GM23338 (cell line): ENCODE measurements around the gene SLC5A5.

Experiments used
- EZH2 ChIP-seq: fragments of 200-600 bp; sonication (generic); IDR thresholded peaks from one replicate; pipeline ENCODE4 v1.8.0; 2017; ENCODE audit warnings: antibody characterized with exemption, mild to moderate bottlenecking, low read depth; ENCODE audit not compliant: unreplicated experiment
- JUNB ChIP-seq: IDR thresholded peaks from one replicate; pipeline ENCODE4 v1.6.1; 2016; ENCODE audit warnings: antibody characterized with exemption; ENCODE audit not compliant: unreplicated experiment
- NANOG ChIP-seq: IDR thresholded peaks from 2 replicates; pipeline ENCODE4 v1.6.1; 2016; ENCODE audit warnings: antibody characterized with exemption, borderline replicate concordance
- POLR2AphosphoS5 ChIP-seq: IDR thresholded peaks from 2 replicates; pipeline ENCODE4 v1.6.1; 2016; ENCODE audit warnings: antibody characterized with exemption, low read depth
- ZNF114 ChIP-seq: fragments of 250-450 bp; sonication (Bioruptor Pico); IDR thresholded peaks from 2 replicates; pipeline ENCODE4 v1.5.0; 2020; ENCODE audit warnings: mild to moderate bottlenecking, moderate library complexity
- TF ChIP-seq, protein P1 (sequence below), 2 experiments: fragments of 200-600 bp in 1 of 2; sonication (generic) in 1 of 2; conservative IDR thresholded peaks; 2 replicates each; pipeline versions ENCODE4 v1.5.1 to v1.6.1; 2016 to 2017; ENCODE audit warnings: antibody characterized with exemption in 2 of 2, low read depth in 2 of 2, mild to moderate bottlenecking in 2 of 2, moderate library complexity in 1 of 2
- TF ChIP-seq, protein P2 (sequence below): IDR thresholded peaks from one replicate; pipeline ENCODE4 v1.6.1; 2018; ENCODE audit warnings: antibody characterized with exemption; ENCODE audit not compliant: unreplicated experiment
- TF ChIP-seq, protein P3 (sequence below): IDR thresholded peaks from 2 replicates; pipeline ENCODE4 v1.6.1; 2016; ENCODE audit warnings: antibody characterized with exemption

DNA sequence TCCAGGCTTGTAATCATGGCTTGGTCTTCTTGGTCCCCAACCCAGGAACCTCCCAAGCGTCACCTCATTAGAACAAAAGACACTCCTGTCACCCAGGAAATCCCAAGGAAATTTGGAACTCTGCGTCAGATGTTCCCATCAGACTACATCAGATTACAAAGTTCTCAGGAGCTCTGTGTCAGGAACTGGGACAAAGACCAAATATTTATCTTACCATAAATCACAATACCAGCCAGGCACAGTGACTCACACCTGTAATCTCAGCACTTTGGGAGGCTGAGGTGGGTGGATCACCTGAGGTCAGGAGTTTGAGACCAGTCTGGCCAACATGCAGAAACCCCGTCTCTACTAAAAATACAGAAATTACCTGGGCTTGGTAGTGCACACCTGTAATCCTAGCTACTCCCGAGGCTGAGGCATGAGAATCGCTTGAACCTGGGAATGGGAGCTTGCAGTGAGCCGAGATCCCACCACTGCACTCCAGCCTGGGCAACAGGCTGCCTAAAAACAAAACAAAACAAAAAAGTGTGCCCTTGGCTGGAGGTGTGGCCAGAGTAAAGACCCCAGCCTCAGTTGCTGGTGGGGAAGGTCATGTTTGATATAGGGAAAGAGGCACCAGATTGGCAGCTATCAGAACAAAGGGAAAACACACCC is 44.3 kb downstream of the SLC5A5 start:
- TF ChIP-seq, protein P1, sequence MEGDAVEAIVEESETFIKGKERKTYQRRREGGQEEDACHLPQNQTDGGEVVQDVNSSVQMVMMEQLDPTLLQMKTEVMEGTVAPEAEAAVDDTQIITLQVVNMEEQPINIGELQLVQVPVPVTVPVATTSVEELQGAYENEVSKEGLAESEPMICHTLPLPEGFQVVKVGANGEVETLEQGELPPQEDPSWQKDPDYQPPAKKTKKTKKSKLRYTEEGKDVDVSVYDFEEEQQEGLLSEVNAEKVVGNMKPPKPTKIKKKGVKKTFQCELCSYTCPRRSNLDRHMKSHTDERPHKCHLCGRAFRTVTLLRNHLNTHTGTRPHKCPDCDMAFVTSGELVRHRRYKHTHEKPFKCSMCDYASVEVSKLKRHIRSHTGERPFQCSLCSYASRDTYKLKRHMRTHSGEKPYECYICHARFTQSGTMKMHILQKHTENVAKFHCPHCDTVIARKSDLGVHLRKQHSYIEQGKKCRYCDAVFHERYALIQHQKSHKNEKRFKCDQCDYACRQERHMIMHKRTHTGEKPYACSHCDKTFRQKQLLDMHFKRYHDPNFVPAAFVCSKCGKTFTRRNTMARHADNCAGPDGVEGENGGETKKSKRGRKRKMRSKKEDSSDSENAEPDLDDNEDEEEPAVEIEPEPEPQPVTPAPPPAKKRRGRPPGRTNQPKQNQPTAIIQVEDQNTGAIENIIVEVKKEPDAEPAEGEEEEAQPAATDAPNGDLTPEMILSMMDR (conservative IDR thresholded peaks at IDR 0.05; ENCODE audit: low read depth in 2 of 2): no peak
- TF ChIP-seq ZNF114 (CRISPR knock-in tag): no peak
- TF ChIP-seq EZH2: no peak
- TF ChIP-seq, protein P2, sequence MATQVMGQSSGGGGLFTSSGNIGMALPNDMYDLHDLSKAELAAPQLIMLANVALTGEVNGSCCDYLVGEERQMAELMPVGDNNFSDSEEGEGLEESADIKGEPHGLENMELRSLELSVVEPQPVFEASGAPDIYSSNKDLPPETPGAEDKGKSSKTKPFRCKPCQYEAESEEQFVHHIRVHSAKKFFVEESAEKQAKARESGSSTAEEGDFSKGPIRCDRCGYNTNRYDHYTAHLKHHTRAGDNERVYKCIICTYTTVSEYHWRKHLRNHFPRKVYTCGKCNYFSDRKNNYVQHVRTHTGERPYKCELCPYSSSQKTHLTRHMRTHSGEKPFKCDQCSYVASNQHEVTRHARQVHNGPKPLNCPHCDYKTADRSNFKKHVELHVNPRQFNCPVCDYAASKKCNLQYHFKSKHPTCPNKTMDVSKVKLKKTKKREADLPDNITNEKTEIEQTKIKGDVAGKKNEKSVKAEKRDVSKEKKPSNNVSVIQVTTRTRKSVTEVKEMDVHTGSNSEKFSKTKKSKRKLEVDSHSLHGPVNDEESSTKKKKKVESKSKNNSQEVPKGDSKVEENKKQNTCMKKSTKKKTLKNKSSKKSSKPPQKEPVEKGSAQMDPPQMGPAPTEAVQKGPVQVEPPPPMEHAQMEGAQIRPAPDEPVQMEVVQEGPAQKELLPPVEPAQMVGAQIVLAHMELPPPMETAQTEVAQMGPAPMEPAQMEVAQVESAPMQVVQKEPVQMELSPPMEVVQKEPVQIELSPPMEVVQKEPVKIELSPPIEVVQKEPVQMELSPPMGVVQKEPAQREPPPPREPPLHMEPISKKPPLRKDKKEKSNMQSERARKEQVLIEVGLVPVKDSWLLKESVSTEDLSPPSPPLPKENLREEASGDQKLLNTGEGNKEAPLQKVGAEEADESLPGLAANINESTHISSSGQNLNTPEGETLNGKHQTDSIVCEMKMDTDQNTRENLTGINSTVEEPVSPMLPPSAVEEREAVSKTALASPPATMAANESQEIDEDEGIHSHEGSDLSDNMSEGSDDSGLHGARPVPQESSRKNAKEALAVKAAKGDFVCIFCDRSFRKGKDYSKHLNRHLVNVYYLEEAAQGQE: no peak
- no peak for TF ChIP-seq POLR2AphosphoS5
- TF ChIP-seq, protein P3, sequence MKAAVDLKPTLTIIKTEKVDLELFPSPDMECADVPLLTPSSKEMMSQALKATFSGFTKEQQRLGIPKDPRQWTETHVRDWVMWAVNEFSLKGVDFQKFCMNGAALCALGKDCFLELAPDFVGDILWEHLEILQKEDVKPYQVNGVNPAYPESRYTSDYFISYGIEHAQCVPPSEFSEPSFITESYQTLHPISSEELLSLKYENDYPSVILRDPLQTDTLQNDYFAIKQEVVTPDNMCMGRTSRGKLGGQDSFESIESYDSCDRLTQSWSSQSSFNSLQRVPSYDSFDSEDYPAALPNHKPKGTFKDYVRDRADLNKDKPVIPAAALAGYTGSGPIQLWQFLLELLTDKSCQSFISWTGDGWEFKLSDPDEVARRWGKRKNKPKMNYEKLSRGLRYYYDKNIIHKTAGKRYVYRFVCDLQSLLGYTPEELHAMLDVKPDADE: no peak
- no peak for TF ChIP-seq JUNB
- no peak for TF ChIP-seq NANOG
